ENCODE results near the gene SENP8. TPM values are rescaled to one million over a fixed set of nuclear protein-coding genes. Genes with fewer than 3 reads are reported as not detected.
"Not testable (repeated sequence)": the region's sequence is repeated elsewhere in the genome, so short reads cannot be mapped to it uniquely, and the experiment has no call there.

The SENP8 gene
- 1 to 10 TPM; 1.2 to 2.2 (median 1.9) TPM for total RNA-seq

GRCh38 chr15:72118017-72118978 lies at the start of gene SENP8, which contains the start of gene MYO9A:
TSS of gene SENP8 (plus strand) at chr15:72118403. CDS start at chr15:72139624, 21,221 bp downstream.
TSS of gene MYO9A (minus strand) at chr15:72118150. CDS start at chr15:72046563, 71,587 bp downstream.
- TF ChIP-seq CTCF (IDR thresholded peaks at IDR 0.05) (peak in 2 of 5 experiments; percentile 11 to 48), POLR2A (IDR thresholded peaks at IDR 0.05) (peak; percentile 5 to 83), EP300 (IDR thresholded peaks at IDR 0.05) (peak; percentile 64 to 95)
- WGBS, 2 donors, result 1% methylated on average over 67 to 69 of the region's 69 CpGs
- Histone ChIP-seq H3K27me3 (no peaks in the 10 kb centered on the region), H3K4me1 (peaks cover 0 to 46% (median 13%) of the 10 kb centered on the region in 4 donors), H3K27ac (peak within 1 kb of the TSS; percentile 96 to 99 (median 97)), H3K9me3 (no peaks in the 10 kb centered on the region), H3K36me3 (no peaks in the 10 kb centered on the region), H3K4me3 (peak within 1 kb of the TSS; percentile 70 to 98 (median 94))
- peak; percentile 97 for DNase-seq (ENCODE audit: low spot score in 2 of 2)

DNA sequence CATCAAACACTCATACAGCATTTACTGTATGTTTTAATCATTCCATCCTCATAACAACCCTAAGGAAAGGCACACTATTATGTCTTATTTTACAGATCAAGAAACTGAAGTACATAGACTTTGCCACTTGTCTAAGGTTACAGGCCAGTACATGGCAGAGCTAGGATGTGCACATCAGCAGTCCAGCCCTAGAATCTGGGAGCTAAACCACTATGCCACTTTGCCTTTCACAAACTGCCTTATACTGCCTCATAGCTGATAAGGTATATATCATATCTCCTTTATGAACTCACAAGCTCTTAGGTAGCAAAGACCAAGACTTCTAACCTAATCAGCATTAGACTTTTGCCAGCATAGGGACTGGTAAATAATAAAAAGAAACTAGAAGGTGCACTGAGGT lies 49.3 kb upstream of the SENP8 start:
- Histone ChIP-seq H3K4me3 (no peak overlapping the region), H3K4me1 (peaks cover 0 to under 1% (median 0%) of the 10 kb centered on the region in 4 donors), H3K36me3 (no peaks in the 10 kb centered on the region), H3K27me3 (no peaks in the 10 kb centered on the region), H3K27ac (no peak overlapping the region), H3K9me3 (no peaks in the 10 kb centered on the region)
- no peak for DNase-seq (ENCODE audit: low spot score in 2 of 2)
- TF ChIP-seq CTCF (IDR thresholded peaks at IDR 0.05), result no peak
- no peak for TF ChIP-seq POLR2A (IDR thresholded peaks at IDR 0.05)
- TF ChIP-seq EP300 (IDR thresholded peaks at IDR 0.05), result no peak

DNA sequence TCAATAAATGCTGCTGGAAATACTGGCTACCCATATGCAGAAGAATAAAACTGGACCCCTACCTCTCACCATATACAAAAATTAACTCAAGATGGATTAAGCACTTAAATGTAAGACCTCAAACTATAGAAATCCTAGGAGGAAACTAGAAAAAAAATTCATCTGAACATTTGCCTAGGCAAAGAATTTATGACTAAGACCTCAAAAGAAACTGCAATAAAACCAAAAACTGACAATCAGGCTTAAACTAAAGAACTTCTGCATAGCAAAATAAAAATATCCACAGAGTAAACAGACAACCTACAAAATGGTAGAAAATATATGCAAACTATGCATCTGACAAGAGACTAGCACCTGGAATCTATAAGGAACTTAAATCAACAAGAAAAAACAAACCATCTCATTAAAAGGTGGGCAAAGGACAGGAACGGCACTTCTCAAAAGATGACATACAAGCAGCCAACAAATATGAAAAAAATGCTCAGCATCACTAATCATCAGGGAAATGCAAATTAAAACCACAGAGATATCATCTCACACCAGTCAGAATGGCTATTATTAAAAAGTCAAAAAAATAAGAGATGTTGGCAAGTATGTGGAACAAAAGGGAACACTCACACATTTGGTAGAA lies 47.3 kb upstream of the SENP8 start:
- Histone ChIP-seq H3K4me1 (peaks cover 0 to 9% (median 3%) of the 10 kb centered on the region in 4 donors), H3K27me3 (no peaks in the 10 kb centered on the region), H3K4me3 (no peak overlapping the region), H3K27ac (no peak overlapping the region), H3K36me3 (no peaks in the 10 kb centered on the region), H3K9me3 (no peaks in the 10 kb centered on the region)
- 54 to 69% methylated on average over 1 of the region's 1 CpG for WGBS, 2 donors
- DNase-seq (ENCODE audit: low spot score in 2 of 2), result no peak
- no peak for TF ChIP-seq CTCF (IDR thresholded peaks at IDR 0.05)
- TF ChIP-seq POLR2A (IDR thresholded peaks at IDR 0.05), result no peak
- TF ChIP-seq EP300 (IDR thresholded peaks at IDR 0.05), result no peak

DNA sequence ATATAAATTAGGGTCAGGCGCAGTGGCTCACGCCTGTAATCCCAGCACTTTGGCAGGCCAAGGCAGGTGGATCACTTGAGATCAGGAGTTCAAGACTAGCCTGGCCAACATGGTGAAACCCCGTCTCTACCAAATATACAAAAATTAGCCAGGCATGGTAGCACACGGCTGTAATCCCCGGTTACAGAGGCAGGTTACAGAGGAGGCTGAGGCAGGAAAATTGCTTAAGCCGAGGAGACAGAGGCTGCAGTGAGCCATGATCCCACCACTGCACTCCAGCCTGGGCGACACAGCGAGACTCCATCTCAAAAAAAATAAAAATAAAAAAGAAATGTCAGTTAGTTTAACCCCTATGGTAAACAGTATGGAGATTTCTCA lies 46.8 kb upstream of the SENP8 start:
- not testable (repeated sequence) for H3K27ac ChIP-seq; H3K27me3 ChIP-seq; H3K4me1 ChIP-seq; DNase-seq (ENCODE audit: low spot score in 2 of 2); H3K9me3 ChIP-seq; H3K4me3 ChIP-seq; H3K36me3 ChIP-seq
- 89 to 95% methylated on average over 8 of the region's 8 CpGs for WGBS, 2 donors

DNA sequence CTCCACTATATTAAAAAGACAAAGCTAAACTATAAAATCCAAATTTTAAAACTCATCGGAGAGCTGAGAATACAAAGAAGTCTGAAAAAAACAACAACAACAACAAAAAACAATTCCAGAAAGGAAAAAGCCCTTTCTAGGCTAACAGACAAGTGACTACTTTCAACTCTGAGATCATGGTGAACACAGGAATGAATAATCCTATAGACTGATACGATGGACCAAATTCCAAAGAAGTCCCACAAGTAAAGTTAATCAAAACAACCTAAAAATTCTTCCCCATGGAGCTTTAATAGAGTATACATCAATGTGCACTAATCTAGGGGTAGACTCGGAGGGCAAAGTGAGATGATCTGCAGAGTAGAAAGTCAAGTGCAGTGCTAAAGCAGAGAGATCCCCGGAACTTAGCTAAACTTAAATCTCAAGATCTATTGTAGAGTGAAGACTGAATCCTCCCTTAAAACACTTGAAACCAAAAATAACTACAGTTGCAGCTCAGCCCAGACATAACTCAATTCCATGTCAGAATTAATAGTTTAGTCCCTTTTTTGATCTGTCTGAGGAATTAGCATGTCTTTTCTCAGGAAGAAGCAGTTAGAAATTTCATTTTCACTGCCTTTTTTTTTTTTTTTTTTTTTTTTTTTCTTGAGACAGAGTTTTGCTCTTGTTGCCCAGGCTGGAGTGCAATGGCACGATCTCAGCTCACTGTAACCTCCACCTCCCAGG lies 43.7 kb upstream of the SENP8 start:
- H3K36me3 ChIP-seq, result no peaks in the 10 kb centered on the region
- peaks cover 0 to 9% (median 3%) of the 10 kb centered on the region in 4 donors for H3K4me1 ChIP-seq
- peak overlapping the region in 1 of 4 donors; percentile 32 for H3K27ac ChIP-seq
- 43 to 55% methylated on average over 5 of the region's 5 CpGs for WGBS, 2 donors
- H3K9me3 ChIP-seq, result no peaks in the 10 kb centered on the region
- no peak for DNase-seq (ENCODE audit: low spot score in 2 of 2)
- no peak overlapping the region for H3K4me3 ChIP-seq
- H3K27me3 ChIP-seq, result no peaks in the 10 kb centered on the region
- no peak for TF ChIP-seq EP300 (IDR thresholded peaks at IDR 0.05)
- TF ChIP-seq POLR2A (IDR thresholded peaks at IDR 0.05), result no peak
- TF ChIP-seq CTCF (IDR thresholded peaks at IDR 0.05), result no peak

All from tibial nerve (tissue), 4 donors.